OCI-LY1 (cell line): Measurements from ENCODE around the gene GNRHR.

Experiments
- CTCF ChIP-seq: fragments of 200-600 bp; sonication (generic), shearing (Covaris generic); IDR thresholded peaks from 2 replicates; pipeline ENCODE4 v1.5.1; 2017; ENCODE audit warnings: mild to moderate bottlenecking, antibody characterized with exemption, low read length, moderate library complexity, mixed read lengths
- EZH2 ChIP-seq: fragments of 200-600 bp; sonication (generic), shearing (Covaris generic); IDR thresholded peaks from 2 replicates; pipeline ENCODE4 v1.8.0; 2017; ENCODE audit warnings: borderline replicate concordance, mixed run types, mild to moderate bottlenecking, antibody characterized with exemption, low read length, moderate library complexity, mixed read lengths

- TF ChIP-seq CTCF (no peak), EZH2 (no peak)
Measured at GRCh38 chr4:67735325-67735724, 18.9 kb downstream of the GNRHR start.
